SKM-1 (cell line): ENCODE results near the gene DNPEP.
"Not testable (repeated sequence)": the region's sequence is repeated elsewhere in the genome, so short reads cannot be mapped to it uniquely, and the experiment has no call there.

ENCODE experiments used
- DNase-seq: peaks from one replicate; lab custom pipeline; 2025; ENCODE audit not compliant: unreplicated experiment; lab: John Stamatoyannopoulos, UW

The DNPEP gene

GRCh38 chr2:219419331-219420197 is 31.9 kb upstream of the DNPEP start:
- no peak for DNase-seq

DNA sequence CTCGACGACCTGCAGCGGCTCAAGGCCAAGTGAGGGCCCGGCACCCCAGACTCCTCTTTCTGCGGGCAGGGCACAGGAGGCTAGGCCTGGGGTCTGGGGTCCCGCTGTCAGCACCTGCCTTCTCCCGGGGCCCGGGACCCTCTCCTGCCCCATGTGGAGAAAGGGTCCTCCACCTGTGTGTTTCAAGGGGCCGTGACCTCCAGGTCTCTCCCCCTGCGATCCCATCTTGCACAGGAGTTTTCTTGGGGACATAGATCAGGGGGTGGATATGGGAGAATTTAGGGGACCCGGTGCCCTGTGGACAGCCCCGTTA is 31.3 kb upstream of the DNPEP start:
- no peak for DNase-seq

GRCh38 chr2:219418155-219419011 is 30.7 kb upstream of the DNPEP start, which contains the start of gene DES:
Gene DES, plus strand, starts transcription at chr2:219418377. Its CDS starts 86 bp downstream, at chr2:219418463.
- DNase-seq: no peak

GRCh38 chr2:219417374-219417773 is 29.7 kb upstream of the DNPEP start:
- no peak for DNase-seq

- no peak for DNase-seq
Observed at GRCh38 chr2:219416938-219417337, 29.2 kb upstream of the DNPEP start.

GRCh38 chr2:219416235-219416602 is 28.5 kb upstream of the DNPEP start:
- no peak for DNase-seq

DNA sequence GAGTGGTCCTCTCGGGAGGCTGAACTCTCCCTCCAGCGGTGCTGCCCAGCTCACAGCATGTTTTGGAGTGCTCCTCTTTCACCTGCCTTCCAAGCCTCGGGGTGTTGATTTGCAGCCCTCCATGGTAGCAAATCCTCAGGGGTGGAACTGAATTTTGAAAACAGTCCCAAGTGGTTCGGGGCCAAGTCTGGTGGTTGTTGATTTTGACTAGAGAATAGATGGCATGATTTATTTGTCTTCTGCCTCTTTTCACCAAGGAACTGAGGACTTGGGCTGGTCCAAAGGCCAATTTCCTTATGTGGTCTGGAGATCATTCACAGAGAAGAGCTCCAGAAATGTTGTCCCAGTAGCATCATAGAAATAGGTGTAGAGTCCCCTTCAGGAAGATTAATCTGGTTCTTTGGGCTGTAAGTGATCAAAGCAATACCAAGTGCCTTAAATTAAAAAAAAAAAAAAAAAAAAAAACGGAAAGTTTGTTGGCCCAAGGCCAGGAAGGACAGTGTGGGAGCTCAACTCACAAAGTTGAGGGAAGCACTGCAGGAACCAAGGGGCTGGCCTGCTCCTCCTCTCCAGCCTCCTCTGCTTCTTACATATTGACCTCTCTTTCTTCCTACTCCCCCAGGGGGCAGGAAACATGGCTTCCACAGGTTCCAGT is 28.0 kb upstream of the DNPEP start:
- no peak for DNase-seq

- no peak for DNase-seq
Observed at GRCh38 chr2:219414857-219415256, 27.1 kb upstream of the DNPEP start.

DNA sequence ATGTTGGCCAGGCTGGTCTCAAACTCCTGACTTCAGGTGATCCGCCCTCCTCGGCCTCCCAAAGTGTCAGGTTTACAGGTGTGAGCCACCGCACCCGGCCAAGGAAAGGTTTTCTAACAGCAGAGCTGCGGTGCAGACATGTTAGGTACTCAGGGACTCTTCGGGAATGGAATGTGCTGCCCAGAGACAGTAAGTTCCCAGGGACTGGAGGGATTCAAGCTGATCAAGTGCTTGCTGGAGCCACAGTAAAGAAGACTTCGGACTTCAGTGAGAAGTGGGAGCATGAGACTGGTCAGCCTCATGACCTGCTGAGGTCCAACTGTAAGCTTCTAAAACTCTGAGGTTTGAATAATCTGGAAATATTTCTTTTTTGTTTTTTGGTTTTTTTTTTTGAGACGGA is 22.7 kb upstream of the DNPEP start:
- DNase-seq: no peak

- DNase-seq: no peak
Observed at GRCh38 chr2:219409619-219410018, 21.9 kb upstream of the DNPEP start.

- no peak for DNase-seq
Observed at GRCh38 chr2:219408631-219409030, 20.9 kb upstream of the DNPEP start.

- DNase-seq: no peak
Observed at GRCh38 chr2:219408204-219408603, 20.5 kb upstream of the DNPEP start.

DNA sequence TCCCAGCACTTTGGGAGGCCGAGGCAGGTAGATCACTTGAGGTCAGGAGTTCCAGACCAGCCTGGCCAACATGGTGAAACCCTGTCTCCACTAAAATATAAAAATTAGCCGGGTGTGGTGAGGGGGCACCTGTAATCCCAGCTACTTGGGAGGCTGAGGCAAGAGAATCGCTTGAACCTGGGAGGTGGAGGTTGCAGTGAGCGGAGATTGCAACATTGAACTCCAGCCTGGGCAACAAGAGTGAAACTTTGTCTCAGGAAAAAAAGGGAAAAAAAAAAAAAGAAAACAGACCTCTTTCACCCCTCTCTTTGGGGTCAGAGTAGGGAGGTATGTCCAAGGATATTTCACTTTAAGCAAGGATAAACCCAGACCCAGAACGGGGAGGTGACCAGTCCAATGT is 19.6 kb upstream of the DNPEP start:
- not testable (repeated sequence) for DNase-seq

- DNase-seq: no peak
Observed at GRCh38 chr2:219406861-219407230, 19.1 kb upstream of the DNPEP start.

- no peak for DNase-seq
Observed at GRCh38 chr2:219405958-219406860, 18.5 kb upstream of the DNPEP start.

DNA sequence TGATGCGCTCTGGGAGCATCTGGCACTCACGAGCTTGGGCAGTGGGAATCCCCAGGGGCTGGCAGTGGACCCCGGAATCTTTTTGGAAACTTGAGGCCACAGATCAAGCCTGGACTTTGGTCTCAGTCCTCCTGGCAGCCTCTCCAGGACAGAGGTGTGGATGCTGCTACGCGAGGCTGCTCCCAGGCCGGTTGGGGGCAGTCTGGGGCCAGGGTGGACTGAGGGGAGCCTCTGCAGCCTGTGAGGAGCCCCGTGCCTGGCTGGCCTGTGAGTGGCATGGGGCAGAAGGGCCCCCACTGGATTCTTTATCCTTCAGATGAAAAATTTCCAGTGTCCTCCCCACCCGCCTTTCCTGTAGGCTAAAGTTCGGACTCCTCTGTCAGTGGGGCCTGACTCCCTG is 17.7 kb upstream of the DNPEP start:
- no peak for DNase-seq

DNA sequence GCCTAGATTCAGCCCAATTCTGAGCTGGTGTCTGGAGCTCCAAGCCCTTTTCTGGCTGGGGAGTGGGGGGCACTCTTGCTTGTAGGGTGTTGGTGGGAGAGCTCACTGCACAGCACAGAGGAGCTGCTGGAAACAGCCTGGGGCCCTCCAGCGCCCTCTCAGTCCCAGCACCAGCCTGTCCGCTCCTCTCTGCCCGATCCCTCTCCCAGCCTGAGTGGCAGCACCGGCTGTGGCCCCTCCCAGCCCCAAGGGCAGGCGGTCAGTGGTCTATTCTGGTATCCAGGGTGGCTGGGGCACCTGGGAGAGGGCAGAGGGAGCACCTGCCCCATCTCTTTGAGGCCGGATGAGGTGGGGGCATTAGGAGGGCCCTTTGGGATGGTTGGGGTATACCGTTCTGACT is 17.2 kb upstream of the DNPEP start:
- DNase-seq: no peak

GRCh38 chr2:219404291-219404910 is 16.7 kb upstream of the DNPEP start:
- DNase-seq: no peak

- DNase-seq: no peak
Observed at GRCh38 chr2:219403861-219404260, 16.1 kb upstream of the DNPEP start.
